Thoracic aorta (tissue), 2 donors: ENCODE measurements around the gene CIPC. TPM values are rescaled to one million over a fixed set of nuclear protein-coding genes. Genes with fewer than 3 reads are reported as not detected.

Experiments
- ATAC-seq: fragments of 150-250 bp; one replicate; pipeline ENCODE4 v1.8.0; 2017; ENCODE audit warnings: low read depth; ENCODE audit not compliant: insufficient number of reproducible peaks, low FRiP score
- DNase-seq: peaks from one replicate; pipeline ENCODE4 v3.0.0-alpha.2; 2020; ENCODE audit warnings: low spot score
- H3K27ac ChIP-seq, 2 donors: fragments of 200-600 bp; sonication (generic); 1 replicate in 1 of 2; 2 replicates in 1 of 2; pipeline ENCODE4 v1.5.1; 2016; ENCODE audit warnings: mild to moderate bottlenecking in 2 of 2, moderate library complexity in 2 of 2
- H3K27me3 ChIP-seq: fragments of 200-600 bp; sonication (generic); replicated peaks from 2 replicates; pipeline ENCODE4 v1.6.0; 2016; ENCODE audit warnings: mild to moderate bottlenecking; ENCODE audit not compliant: insufficient read depth
- H3K36me3 ChIP-seq: fragments of 200-600 bp; sonication (generic); one replicate; pipeline ENCODE4 v1.5.1; 2016
- H3K4me1 ChIP-seq, 2 donors: fragments of 200-600 bp; sonication (generic); 1 replicate in 1 of 2; 2 replicates in 1 of 2; pipeline versions ENCODE4 v1.5.1 to v1.6.0; 2016; ENCODE audit warnings: low read depth in 2 of 2, mild to moderate bottlenecking in 1 of 2; ENCODE audit not compliant: control insufficient read depth in 1 of 2
- H3K4me3 ChIP-seq: fragments of 200-600 bp; sonication (generic); 2 replicates; pipeline ENCODE4 v1.5.1; 2016; ENCODE audit warnings: mild to moderate bottlenecking
- H3K9me3 ChIP-seq: fragments of 200-600 bp; sonication (generic); 2 replicates; pipeline ENCODE4 v1.5.1; 2016
- total RNA-seq, 2 donors: library from RNA; depleted of rRNA; stranded (reverse); fragments of >200 nt; gene quantifications; one replicate each; pipeline versions ENCODE4 v1.1.0 to v1.2.3, GENCODE V29; 2016
- TF ChIP-seq, protein P1 (sequence below): fragments of 200-600 bp; sonication (generic); IDR thresholded peaks from one replicate; pipeline ENCODE4 v1.5.1; 2019; ENCODE audit warnings: antibody characterized with exemption

CIPC gene
- total RNA-seq, 2 donors from 2014 or later: 38.3 to 44.4 TPM

GRCh38 chr14:77140359-77141213, 42.5 kb downstream of the CIPC start:
- H3K36me3 ChIP-seq: no peaks in the 10 kb centered on the region
- H3K27me3 ChIP-seq: peaks cover 16% of the 10 kb centered on the region
- no peak for DNase-seq
- H3K27ac ChIP-seq: no peak overlapping the region
- peaks cover 20 to 28% of the 10 kb centered on the region in 2 donors for H3K4me1 ChIP-seq
- no peaks in the 10 kb centered on the region for H3K9me3 ChIP-seq
- peak overlapping the region; percentile 63 for H3K4me3 ChIP-seq
- TF ChIP-seq, protein P1, sequence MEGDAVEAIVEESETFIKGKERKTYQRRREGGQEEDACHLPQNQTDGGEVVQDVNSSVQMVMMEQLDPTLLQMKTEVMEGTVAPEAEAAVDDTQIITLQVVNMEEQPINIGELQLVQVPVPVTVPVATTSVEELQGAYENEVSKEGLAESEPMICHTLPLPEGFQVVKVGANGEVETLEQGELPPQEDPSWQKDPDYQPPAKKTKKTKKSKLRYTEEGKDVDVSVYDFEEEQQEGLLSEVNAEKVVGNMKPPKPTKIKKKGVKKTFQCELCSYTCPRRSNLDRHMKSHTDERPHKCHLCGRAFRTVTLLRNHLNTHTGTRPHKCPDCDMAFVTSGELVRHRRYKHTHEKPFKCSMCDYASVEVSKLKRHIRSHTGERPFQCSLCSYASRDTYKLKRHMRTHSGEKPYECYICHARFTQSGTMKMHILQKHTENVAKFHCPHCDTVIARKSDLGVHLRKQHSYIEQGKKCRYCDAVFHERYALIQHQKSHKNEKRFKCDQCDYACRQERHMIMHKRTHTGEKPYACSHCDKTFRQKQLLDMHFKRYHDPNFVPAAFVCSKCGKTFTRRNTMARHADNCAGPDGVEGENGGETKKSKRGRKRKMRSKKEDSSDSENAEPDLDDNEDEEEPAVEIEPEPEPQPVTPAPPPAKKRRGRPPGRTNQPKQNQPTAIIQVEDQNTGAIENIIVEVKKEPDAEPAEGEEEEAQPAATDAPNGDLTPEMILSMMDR: no peak
- ATAC-seq: no peak

GRCh38 chr14:77141214-77142004, 43.4 kb downstream of the CIPC start, which contains the start of gene ZDHHC22:
Gene ZDHHC22, minus strand, starts transcription at chr14:77141791. Its CDS starts 2,053 bp downstream, at chr14:77139738.
- Histone ChIP-seq H3K4me1 (peaks cover 20 to 28% of the 10 kb centered on the region in 2 donors), H3K4me3 (peak within 1 kb of the TSS; percentile 63), H3K27me3 (peaks cover 16% of the 10 kb centered on the region), H3K36me3 (no peaks in the 10 kb centered on the region), H3K9me3 (no peaks in the 10 kb centered on the region), H3K27ac (no peak within 1 kb of the TSS)
- DNase-seq: no peak
- ATAC-seq: no peak
- TF ChIP-seq, protein P1: peak; percentile 44

- H3K27me3 ChIP-seq: peaks cover 16% of the 10 kb centered on the region
- no peaks in the 10 kb centered on the region for H3K9me3 ChIP-seq
- peaks cover 20 to 28% of the 10 kb centered on the region in 2 donors for H3K4me1 ChIP-seq
- no peak overlapping the region for H3K27ac ChIP-seq
- DNase-seq: no peak
- no peak overlapping the region for H3K4me3 ChIP-seq
- TF ChIP-seq, protein P1: no peak
- ATAC-seq: no peak
- no peaks in the 10 kb centered on the region for H3K36me3 ChIP-seq
Observed at GRCh38 chr14:77142005-77142800, 44.1 kb downstream of the CIPC start.

DNA sequence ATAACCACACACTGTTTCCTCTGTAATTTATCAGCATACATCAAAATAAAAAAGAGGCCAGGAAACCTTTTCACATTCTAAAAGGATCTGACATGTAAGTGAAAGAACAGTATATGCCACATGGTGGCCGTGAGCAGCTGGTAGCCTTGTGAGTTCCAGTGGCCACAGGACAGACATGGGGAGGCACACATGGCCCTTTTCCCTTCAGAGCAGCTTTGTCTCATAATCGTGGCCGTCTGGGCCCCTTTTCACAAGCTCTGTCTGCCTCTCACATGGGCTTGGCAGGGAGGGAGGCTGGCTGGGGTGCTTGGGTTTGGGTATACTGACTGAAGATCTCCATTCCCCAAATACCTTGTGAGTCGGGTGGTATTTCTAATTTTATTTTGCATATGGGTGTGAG, 45.0 kb downstream of the CIPC start:
- DNase-seq (no peak), ATAC-seq (no peak)

More for the DNA sequence above, 45.0 kb downstream of the CIPC start:
- TF ChIP-seq, protein P1: no peak
- H3K27me3 ChIP-seq: peaks cover 12% of the 10 kb centered on the region
- H3K4me1 ChIP-seq: peaks cover 20 to 28% of the 10 kb centered on the region in 2 donors
- H3K27ac ChIP-seq: no peak overlapping the region
- no peaks in the 10 kb centered on the region for H3K9me3 ChIP-seq
- no peaks in the 10 kb centered on the region for H3K36me3 ChIP-seq
- no peak overlapping the region for H3K4me3 ChIP-seq
